ENCODE results near the gene SLCO2A1.

Gene SLCO2A1

DNA sequence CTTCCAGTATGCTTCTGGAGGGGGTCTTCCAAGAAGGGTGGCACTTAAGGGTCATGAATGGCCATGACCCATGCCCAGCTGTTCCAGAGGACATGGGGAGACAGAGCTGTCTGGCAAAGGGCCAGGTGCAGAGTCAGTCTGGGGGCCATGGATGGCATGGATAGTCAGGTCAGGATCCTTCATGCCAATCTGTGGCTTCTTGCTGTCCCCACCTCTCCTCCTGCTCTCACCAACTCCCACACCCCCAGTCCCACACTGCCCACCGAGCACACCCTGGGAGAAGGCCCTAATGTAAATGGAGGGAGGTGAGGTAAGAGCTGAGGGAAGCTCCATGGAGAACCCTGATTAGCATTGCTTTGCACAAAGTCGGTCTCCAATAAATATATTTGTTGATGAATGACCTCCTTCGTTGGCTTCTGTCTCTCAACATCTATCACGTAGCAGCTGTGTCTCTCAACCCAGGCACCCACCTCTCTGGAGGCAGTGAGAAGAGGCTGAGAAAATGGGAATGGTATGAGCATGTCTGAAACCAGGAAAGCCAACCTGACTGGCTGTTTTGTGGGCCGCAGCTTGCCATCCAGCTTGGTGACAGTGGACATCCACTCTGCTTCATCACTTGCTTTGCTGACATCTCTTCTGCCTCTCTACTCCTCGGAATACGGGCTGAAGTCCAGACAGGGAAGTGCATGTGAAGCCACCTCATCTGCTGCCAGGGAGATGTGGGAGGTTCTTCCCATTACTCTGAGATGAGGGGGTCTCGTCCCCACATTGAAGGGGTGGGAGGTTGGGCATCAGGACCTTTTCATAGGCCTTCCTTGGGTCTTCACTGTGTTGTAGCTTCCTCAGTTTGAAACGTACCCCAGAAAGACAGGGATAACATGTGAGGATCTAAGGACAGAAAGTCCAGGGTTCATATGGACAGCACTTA is 96.4 kb downstream of the SLCO2A1 start:
- no peak for DNase-seq (ENCODE audit: low spot score)

DNA sequence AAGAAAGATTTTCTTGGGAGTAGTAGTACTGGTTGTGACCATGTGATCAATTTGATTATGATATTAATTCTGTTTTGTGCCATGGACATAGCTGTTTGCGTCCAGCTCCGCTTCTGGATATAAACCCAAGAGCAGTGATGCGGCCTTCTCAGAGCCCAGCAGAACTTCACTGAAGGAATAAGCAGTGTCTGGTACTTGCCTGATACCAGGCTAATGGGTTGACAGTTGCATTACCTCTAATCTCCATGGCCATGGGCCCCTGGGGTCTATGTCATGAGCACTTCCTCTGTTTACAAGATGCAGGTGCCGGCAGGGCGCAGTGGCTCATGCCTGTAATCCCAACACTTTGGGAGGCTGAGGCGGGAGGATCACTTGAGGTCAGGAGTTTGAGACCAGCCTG is 97.7 kb downstream of the SLCO2A1 start:
- no peak for DNase-seq (ENCODE audit: low spot score)

DNA sequence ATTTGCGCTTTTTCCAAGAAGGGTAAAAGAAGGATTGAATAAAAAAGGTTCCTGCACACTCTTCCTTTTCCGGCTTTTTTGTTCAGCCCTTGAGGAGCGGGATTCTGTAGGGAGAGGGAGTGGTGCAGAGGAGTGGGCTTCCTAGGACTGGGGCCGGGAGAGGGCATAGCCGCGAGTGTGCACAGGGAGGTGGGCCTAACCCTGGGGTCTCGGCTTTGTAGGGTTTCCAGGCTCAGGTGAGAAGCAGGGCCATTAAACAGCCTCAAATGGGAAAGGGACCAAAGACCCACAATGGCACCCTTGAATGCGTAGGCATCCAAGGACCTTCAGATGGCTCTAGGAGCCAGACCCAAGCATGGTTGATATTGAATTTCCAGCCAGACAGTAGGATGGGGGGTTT is 98.6 kb downstream of the SLCO2A1 start:
- DNase-seq (ENCODE audit: low spot score) = no peak

DNA sequence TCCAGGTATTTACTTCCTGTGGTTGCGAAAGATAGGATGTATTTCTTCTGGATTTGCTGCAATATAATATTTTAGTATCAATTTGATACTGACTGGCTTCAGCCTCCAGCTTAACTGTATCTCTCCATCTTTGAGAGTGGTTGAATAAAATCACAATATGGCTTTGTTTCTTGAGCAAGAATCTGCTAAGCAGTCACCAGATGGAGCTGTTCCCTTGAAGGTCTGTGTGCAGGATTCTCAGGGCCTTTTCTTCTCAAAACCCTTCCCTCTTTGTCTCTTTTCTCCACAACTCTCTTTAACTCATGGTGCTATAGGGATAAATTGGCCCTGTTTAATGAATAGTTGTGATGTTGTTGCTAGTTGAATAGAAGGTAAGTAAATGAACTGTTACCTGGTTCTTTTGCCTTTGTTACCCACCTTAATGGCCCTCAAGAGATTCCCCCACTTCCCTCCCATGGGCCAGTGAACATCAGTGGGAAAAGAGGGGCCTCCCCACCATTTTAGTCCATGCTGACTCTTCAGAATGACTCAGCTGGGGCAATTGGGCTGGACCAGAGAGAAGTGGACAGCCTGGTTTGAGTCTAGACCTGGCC is 99.3 kb downstream of the SLCO2A1 start:
- no peak for DNase-seq (ENCODE audit: low spot score)

DNA sequence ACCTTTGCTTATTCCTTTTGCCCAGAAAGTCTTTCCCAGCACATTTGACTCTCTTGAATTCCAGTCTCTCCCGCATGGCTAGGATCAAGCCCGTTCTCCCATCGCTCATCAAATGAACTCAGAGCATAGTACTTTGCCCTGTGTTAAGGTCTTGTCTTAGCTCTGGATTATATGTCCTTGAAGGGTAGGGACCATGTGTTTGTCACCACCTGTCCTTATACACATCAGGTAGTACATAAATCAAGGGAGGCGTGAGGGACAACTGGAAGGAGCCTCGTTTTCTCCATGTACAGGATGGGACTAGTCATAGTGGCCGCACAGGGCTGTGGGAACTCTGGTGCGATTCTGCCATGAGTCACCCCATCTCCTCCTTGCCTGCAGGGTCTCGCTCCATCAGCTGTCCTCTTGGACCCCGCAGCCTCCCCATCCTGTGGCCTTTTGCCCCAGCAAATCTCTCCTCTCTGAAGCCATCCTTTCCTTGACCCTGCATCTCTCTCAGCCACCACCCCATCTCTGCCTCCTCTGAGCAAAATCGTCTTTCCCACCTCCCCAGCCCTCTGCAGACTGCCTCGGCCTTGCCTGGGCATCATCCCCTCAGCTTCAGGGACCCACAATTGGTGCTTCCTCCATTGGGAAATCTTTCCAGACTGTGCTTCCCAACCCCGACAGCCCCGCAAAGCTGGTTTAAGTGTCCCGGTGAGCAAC is 100.7 kb downstream of the SLCO2A1 start:
- no peak for DNase-seq (ENCODE audit: low spot score)

DNA sequence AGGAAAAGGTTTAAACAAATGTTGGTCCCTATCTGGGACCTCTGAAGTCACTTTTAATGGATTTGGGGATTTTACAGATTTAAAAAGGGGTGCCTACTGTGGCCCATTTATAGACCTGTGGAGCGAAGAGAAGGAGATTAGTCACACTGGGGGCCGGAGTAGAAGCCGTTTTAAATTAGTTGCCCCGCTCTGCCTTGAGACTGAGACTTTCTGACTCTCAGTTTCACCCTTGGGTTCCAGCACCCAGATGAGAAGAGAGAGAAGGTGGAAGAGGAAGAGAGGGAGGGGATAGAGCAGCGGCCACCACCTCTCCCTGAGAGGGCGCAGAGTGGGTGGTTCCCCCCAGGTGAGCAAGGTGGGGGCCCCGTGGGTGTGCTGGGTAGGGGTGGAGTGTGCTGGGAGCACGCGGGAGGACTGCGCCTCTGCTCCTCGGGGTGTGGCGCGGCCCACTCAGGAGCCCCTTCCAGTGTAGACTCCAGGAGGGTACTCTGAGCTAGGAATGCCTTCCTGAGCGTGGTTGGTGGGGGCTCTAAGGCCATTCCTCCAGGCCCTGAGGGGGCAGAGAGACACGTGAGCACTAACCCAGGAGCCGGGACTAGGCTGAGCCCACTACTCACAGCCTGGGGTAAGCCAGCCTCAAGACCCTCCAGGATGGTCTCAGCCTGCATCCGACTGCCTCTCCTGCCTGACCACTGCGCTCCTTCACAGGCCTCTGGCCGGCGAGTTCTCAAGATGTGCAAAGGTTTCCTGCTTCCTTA is 101.4 kb downstream of the SLCO2A1 start:
- DNase-seq (ENCODE audit: low spot score) = no peak

DNA sequence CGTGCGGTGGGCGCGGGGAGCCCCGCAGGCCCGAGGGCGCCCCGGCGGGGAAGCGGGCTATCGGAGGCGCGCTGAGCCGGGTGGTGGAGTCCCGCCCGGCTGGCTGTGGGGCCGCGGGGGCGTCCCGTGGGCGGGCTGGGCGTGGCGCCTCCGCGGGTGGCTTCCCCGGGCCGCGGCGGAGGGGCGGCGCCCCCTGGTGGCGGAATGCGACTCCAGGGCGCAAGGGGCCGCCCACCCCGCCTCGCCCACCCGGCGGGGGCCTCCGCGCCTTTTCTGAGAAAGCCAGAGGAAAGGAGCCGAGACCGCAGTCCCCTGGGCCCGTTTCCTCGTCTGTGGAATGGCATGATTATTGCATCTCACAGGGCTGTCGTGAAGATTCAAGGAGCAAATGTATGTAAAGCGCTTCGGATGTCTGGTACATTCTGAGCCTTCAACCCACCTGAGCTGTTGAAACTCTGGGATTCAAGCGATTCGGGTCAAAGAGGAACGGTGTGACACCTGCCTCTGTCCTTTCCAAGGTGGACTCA is 102.1 kb downstream of the SLCO2A1 start:
- DNase-seq (ENCODE audit: low spot score) = peak; percentile 63

DNA sequence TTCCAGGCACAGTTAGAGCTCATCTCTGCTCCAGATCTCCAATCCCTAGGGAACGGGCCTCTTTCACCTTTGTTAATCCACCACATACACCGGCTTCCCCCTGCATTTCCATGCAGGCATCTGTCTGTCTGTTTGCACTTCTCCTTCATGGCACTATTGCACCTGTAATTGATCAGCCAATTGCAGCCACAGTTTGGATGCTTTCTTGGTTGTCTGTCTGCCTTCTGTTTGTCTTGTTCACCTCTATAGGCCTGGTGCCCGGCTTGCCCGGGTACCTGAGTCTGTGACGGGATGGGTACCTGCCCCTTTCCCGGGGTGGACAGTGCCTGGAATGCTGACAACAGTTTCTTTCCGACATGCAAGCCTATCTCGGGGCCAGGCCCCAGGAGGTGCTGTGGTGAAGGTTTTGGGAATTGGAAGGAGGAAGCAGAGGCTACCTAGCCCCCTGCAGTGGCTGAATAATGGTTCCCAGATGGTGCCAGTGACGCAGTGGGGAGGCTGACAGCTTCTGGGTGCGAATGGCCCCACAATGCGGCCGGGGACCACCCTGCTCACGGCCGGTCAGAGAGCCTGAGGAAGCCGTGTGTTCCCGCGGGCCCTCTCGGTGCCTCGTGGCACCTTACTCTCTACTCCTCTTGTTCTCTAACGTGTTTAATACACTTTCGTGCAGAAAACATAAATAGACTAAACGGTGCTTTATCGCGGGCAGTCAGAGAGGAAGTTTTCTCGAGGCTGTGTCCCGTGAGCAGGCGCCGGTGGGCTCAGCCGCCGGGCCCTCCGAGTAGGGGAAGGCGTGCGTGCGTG is 102.8 kb downstream of the SLCO2A1 start:
- no peak for DNase-seq (ENCODE audit: low spot score)

DNA sequence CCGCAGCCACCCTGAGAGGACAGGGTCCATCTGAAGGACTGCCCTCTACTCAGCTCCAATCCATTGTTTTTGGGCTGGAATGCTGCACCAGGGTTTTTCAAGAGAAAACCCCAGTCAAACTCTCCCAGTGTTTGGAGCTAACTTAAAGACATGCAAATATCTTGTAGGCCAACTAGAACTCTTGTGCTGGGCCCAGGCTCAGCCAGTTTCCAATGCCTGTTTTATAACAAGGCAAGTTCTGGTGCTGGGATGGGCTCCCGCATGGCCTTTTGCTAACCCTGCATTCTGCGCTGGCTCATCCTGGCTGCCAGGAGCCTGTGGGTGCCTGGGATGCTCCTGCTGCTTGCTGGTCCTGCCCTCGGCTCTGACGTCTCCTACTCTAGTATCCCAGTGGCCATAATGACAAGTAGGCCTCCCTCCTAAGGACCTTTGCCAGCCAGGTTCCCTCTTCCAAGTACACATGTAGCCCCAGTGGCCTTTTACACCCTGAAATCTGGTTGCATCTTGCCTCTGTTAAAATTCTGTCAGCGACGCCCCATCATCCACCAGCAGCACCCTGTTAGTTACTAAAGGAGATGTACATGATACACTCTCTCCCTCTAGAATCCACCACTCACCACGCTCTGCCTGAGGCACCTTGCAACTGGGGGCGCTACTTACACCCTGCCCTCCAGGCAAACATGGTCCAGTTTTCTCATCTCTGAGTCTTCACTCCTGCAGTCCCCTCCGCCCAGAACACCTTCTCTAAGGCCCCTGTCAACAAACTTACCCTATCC is 103.6 kb downstream of the SLCO2A1 start:
- DNase-seq (ENCODE audit: low spot score) = no peak

DNA sequence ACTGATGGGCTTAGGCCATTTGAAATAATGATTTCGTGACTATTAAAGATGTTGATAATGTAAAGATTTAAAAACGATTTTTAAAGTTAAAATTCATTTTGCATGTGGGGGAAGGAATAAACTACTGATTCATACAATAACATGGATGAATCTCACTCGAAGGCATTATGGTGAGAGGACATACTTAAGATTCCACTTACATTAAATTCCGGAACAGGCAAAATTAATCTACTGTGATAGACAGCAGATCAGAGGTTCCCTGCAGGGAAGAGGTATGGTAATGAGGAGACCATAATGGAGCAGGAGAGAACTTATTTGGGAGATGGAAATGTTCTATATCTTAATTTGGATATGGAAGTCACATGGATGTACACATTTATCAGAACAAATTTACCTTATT is 105.7 kb downstream of the SLCO2A1 start:
- no peak for DNase-seq (ENCODE audit: low spot score)

DNA sequence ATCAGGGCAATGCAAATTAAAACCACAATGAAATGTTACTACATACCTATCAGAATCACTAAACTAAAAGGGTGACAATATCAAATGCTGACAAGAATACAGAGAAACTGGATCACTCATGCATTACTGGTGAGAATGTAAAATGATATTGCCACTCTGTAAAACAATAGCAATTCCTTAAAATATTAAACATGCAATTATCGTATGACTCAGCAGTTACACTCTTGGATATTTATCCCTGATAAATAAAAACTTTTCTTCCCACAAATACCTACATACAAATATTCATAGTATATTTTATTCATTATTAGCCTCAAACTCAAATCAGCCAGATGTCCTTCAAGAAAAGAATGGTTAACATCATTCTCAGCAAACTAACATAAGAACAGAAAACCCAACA is 108.1 kb downstream of the SLCO2A1 start:
- no peak for DNase-seq (ENCODE audit: low spot score)

DNA sequence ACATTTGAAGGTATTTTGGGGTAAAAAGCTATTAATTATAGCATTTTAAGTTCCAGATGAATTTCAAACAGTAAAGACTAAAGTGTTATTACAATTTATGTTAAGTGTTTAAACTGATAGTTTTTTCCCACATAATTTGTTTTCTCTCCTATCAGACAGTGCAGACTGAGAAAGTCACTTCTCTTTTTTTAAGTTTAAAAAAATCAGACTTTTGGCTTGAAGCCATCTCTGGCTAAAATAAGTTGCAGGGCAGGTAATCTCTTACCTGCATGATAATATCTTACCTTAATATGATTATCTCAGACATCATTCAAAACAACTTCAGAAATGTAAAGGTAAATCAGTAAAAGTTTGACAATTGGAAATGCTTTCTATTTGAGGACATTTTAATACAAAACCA is 112.6 kb downstream of the SLCO2A1 start:
- DNase-seq (ENCODE audit: low spot score) = no peak

DNA sequence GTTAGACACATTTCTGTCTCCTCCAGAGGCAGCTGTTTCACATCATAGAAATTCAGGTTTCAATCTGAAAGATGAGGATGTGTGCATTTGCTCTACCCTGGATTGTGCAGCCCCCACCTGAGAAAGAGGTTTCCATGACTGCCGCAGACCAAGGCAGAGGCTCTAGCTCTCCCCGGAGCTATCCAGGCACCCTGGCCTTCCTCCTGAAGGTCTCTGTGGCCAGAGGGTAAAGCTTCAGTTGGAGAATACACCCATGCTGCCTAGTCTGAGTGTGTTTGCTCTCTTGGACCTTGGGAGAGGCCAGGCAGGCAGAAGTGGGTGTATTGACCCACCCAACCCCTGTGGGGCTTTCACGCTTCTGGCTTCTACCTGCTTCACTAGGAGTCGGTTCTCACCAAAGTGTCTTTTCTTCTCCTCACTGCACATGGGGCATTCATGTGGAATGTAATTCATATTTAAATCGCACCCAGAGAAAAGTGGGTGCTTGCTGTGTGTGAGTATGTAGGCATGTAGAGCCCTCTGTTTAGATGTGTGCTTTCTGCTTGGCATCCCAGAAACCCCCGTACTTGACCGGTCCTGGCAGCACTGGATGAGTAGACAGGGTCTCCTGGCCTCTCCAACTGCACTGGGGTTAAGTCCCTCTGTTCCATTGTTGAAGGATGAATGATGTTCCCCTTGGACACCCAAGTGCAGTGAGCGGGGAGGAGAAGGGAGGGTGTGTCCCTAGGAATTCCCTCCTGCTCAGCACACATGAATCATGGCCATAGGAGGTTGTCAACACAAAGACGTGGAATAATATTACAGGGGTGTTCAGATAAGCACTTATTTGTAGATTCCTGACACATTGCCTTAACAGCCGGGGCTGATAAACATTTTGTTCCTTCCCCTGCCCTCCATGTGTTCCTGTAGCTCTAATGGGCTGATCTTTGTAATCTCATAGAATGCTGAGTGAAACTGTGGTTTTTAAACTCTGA is 113.8 kb downstream of the SLCO2A1 start:
- no peak for DNase-seq (ENCODE audit: low spot score)

DNA sequence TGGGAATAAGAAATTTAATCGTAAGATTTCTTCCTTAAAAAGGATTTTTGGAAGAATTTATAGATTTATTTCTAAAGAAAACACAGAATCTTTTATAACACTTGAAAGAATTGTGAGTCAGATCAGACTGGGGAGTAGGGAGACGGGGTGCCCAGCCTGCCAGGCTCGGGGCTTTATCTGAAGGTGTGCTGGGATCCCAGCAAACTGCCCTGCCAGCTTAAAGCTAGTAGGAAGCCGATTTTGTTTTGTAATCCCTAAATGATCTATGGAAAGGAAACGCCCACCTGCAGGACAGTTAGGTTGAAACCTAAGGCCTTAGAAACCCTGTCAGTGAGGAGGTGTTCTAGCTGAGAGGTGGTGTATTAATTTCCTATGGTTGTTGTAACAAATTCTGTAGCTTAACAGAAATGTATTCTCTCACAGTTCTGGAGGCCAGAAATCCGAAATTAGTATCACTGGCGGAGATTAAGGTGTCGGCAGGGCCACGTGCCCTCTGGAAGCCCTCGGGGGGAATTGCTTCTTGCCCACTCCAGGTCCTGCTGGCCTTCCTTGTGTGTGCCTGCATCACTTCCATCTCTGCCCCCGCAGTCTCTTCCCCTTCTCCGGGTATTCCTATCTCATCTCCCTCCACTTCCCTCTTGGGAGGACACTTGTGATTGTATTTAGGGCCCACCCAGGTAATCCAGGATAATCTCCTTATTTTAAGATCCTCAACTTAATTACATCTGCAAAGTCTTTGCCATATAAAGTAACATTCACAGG is 114.7 kb downstream of the SLCO2A1 start:
- no peak for DNase-seq (ENCODE audit: low spot score)

DNA sequence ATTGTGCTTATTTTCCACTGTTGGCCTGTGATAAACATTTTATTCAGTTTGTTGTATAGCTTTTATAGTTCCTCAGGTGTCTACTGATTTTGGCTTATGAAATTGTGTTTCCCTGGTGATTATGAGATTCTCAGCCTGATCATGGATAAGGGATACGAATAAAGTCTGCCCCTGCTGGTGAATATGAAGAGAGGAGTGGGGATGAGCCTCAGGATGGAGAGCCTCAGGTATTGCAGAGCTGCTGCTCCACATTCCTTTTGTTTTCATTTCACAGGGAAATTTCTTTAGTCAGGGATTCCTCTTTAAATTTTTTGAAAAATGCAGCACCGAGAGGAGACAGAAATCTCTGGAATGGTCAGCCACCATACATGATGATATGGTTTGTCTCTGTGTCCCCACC is 119.3 kb downstream of the SLCO2A1 start:
- DNase-seq (ENCODE audit: low spot score) = no peak

DNA sequence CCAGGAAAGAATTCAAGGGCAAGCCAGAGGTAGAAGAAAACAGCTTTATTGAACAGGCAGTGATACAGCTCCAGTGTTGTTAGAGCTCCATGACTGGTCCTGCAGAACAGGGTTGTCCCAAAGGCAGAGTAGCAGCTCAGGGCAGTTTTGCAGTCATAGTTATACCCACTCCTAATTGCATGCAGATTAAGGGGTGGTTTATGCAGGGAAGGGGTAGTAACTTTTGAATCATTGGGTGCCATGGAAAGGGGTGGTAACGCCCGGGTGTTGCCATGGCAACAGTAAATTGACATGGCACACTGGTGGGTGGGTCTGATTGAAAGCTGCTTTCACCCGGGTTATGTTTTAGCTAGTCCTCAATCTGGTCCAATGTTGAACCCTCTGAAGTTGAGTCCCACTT is 124.3 kb downstream of the SLCO2A1 start:
- DNase-seq (ENCODE audit: low spot score) = no peak

DNA sequence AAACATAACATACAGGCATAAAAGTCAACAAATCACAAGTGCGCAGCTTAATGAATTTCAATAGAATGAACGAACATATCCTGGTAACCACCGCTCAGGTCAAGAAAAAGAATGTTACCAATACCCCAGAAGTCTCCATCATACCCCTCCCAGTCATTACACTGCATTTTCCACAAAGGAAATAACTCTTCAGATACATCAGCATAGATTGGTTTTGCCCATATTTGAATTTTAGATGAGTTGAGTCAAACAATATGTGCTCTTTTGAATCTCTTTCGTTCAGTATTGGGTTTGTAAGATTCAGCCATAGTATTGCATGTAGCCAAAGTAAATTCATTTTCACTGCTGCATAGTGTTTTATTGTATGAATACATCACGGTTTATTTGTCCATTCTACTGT is 127.9 kb downstream of the SLCO2A1 start:
- DNase-seq (ENCODE audit: low spot score) = no peak

DNA sequence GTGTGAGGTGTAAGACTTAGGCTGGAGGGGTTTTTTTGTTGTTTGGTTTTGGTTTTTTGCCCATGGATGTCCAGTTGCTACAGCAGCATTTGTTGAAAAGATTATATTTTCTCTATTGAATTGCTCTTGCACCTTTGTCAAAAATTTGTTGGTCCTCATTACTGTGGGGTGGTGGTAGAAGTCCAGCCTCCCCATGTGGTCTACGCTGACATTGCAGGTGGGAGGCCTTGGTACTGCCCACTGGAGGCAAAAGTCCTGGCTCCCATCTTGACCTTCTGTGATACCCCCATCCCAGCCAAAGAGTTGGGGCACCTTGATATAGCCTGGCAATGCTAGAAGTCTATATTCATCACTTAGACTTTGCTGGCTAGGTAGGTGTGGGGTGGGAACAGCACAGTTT is 128.6 kb downstream of the SLCO2A1 start:
- DNase-seq (ENCODE audit: low spot score) = no peak
